Measurements from ENCODE around the gene SPOPL. TPM values are rescaled to one million over a fixed set of nuclear protein-coding genes. Genes with fewer than 3 reads are reported as not detected.
"Not testable (repeated sequence)": the region's sequence is repeated elsewhere in the genome, so short reads cannot be mapped to it uniquely, and the experiment has no call there.

The SPOPL gene
- total RNA-seq, 1 donor from 2014 or later = 29.7 TPM

- Mint-ChIP-seq H3K27me3 (no peaks in the 10 kb centered on the region), H3K36me3 (ENCODE audit: insufficient read depth) (peaks cover 11% of the 10 kb centered on the region), H3K27ac (no peak overlapping the region)
These were observed 45.9 kb upstream of the SPOPL start for GRCh38 chr2:138455691-138456090.

GRCh38 chr2:138462689-138463088 is 38.9 kb upstream of the SPOPL start:
- peaks cover 40% of the 10 kb centered on the region for H3K9me3 Mint-ChIP-seq (ENCODE audit: low read depth)
- H3K36me3 Mint-ChIP-seq (ENCODE audit: insufficient read depth) = peaks cover 30% of the 10 kb centered on the region
- H3K27ac Mint-ChIP-seq = not testable (repeated sequence)

More at GRCh38 chr2:138455691-138456090, 45.9 kb upstream of the SPOPL start:
- DNase-seq (ENCODE audit: low spot score, unreplicated experiment) = no peak
- Mint-ChIP-seq H3K4me1 (ENCODE audit: low read depth) (peaks cover 5% of the 10 kb centered on the region), H3K9me3 (ENCODE audit: low read depth) (peaks cover 26% of the 10 kb centered on the region), H3K4me3 (ENCODE audit: low read depth) (no peak overlapping the region)
- TF ChIP-seq CTCF (IDR thresholded peaks at IDR 0.05; ENCODE audit: unreplicated experiment) = no peak

GRCh38 chr2:138468617-138469016 is 33.0 kb upstream of the SPOPL start:
- Mint-ChIP-seq H3K27ac (no peak overlapping the region), H3K4me3 (ENCODE audit: low read depth) (no peak overlapping the region), H3K9me3 (ENCODE audit: low read depth) (peaks cover 6% of the 10 kb centered on the region), H3K27me3 (no peaks in the 10 kb centered on the region), H3K36me3 (ENCODE audit: insufficient read depth) (peaks cover 7% of the 10 kb centered on the region), H3K4me1 (ENCODE audit: low read depth) (no peaks in the 10 kb centered on the region)
- no peak for DNase-seq (ENCODE audit: low spot score, unreplicated experiment)
- no peak for TF ChIP-seq CTCF (IDR thresholded peaks at IDR 0.05; ENCODE audit: unreplicated experiment)

More at GRCh38 chr2:138462689-138463088, 38.9 kb upstream of the SPOPL start:
- H3K4me1 Mint-ChIP-seq (ENCODE audit: low read depth); H3K4me3 Mint-ChIP-seq (ENCODE audit: low read depth); DNase-seq (ENCODE audit: low spot score, unreplicated experiment); H3K27me3 Mint-ChIP-seq: not testable (repeated sequence)

GRCh38 chr2:138469411-138469810 is 32.2 kb upstream of the SPOPL start:
- H3K9me3 Mint-ChIP-seq (ENCODE audit: low read depth) = peaks cover 3% of the 10 kb centered on the region
- H3K36me3 Mint-ChIP-seq (ENCODE audit: insufficient read depth) = peaks cover 4% of the 10 kb centered on the region
- no peak overlapping the region for H3K4me3 Mint-ChIP-seq (ENCODE audit: low read depth)
- no peak for DNase-seq (ENCODE audit: low spot score, unreplicated experiment)
- no peaks in the 10 kb centered on the region for H3K27me3 Mint-ChIP-seq
- no peak overlapping the region for H3K27ac Mint-ChIP-seq
- TF ChIP-seq CTCF (IDR thresholded peaks at IDR 0.05; ENCODE audit: unreplicated experiment) = no peak
- H3K4me1 Mint-ChIP-seq (ENCODE audit: low read depth) = no peaks in the 10 kb centered on the region

- Mint-ChIP-seq H3K9me3 (ENCODE audit: low read depth) (no peaks in the 10 kb centered on the region), H3K4me1 (ENCODE audit: low read depth) (peaks cover 11% of the 10 kb centered on the region)
- TF ChIP-seq CTCF (IDR thresholded peaks at IDR 0.05; ENCODE audit: unreplicated experiment) = no peak
These were observed 30.6 kb upstream of the SPOPL start for GRCh38 chr2:138470941-138471340.

GRCh38 chr2:138474100-138474825 is 27.3 kb upstream of the SPOPL start:
- H3K27ac Mint-ChIP-seq = no peak overlapping the region
- no peak overlapping the region for H3K4me3 Mint-ChIP-seq (ENCODE audit: low read depth)
- H3K4me1 Mint-ChIP-seq (ENCODE audit: low read depth) = peaks cover 11% of the 10 kb centered on the region
- no peaks in the 10 kb centered on the region for H3K9me3 Mint-ChIP-seq (ENCODE audit: low read depth)
- no peak for DNase-seq (ENCODE audit: low spot score, unreplicated experiment)
- H3K27me3 Mint-ChIP-seq = no peaks in the 10 kb centered on the region
- TF ChIP-seq CTCF (IDR thresholded peaks at IDR 0.05; ENCODE audit: unreplicated experiment) = no peak
- no peaks in the 10 kb centered on the region for H3K36me3 Mint-ChIP-seq (ENCODE audit: insufficient read depth)

More at GRCh38 chr2:138470941-138471340, 30.6 kb upstream of the SPOPL start:
- Mint-ChIP-seq H3K27ac (no peak overlapping the region), H3K36me3 (ENCODE audit: insufficient read depth) (peaks cover 2% of the 10 kb centered on the region), H3K27me3 (no peaks in the 10 kb centered on the region), H3K4me3 (ENCODE audit: low read depth) (no peak overlapping the region)
- DNase-seq (ENCODE audit: low spot score, unreplicated experiment) = no peak

Measured in progenitor cell of endocrine pancreas (in vitro differentiated cells).